Fibroblast of villous mesenchyme (primary cell): ENCODE measurements around the gene ALPK1. TPM values are rescaled to one million over a fixed set of nuclear protein-coding genes. Genes with fewer than 3 reads are reported as not detected.
A peak's percentile ranks its signal among the peaks of the same experiment; 100 is the strongest.

Source experiments
- DNase-seq: peaks from one replicate; pipeline ENCODE4 v3.0.0-alpha.2; 2010; ENCODE audit warnings: low read depth
- H3K4me3 ChIP-seq: 2 replicates; pipeline ENCODE4 v1.5.1; 2011; ENCODE audit warnings: low read depth, mild to moderate bottlenecking, low read length
- CTCF ChIP-seq: IDR thresholded peaks from 2 replicates; pipeline ENCODE4 v1.5.1; 2012; ENCODE audit warnings: low read depth, mild to moderate bottlenecking, low read length; ENCODE audit not compliant: insufficient read depth
- total RNA-seq: library from RNA; depleted of rRNA; stranded (reverse); fragments of >200 nt; gene quantifications from 2 replicates; pipeline ENCODE4 v1.2.3, GENCODE V29; 2012

The ALPK1 gene
- total RNA-seq, 1 donor: 25.5 TPM

GRCh38 chr4:112418092-112418491, 120.9 kb downstream of the ALPK1 start:
- no peak overlapping the region for H3K4me3 ChIP-seq
- TF ChIP-seq CTCF: peak; percentile 4
- no peak for DNase-seq

GRCh38 chr4:112421911-112422310, 124.7 kb downstream of the ALPK1 start:
- DNase-seq: no peak
- no peak for TF ChIP-seq CTCF
- no peak overlapping the region for H3K4me3 ChIP-seq

GRCh38 chr4:112422644-112423043, 125.5 kb downstream of the ALPK1 start:
- H3K4me3 ChIP-seq: no peak overlapping the region
- DNase-seq: no peak
- TF ChIP-seq CTCF: no peak

GRCh38 chr4:112423591-112423990, 126.4 kb downstream of the ALPK1 start:
- H3K4me3 ChIP-seq: no peak overlapping the region

GRCh38 chr4:112425823-112426222, 128.7 kb downstream of the ALPK1 start:
- no peak for TF ChIP-seq CTCF
- H3K4me3 ChIP-seq: no peak overlapping the region
- DNase-seq: no peak

More at GRCh38 chr4:112423591-112423990, 126.4 kb downstream of the ALPK1 start:
- DNase-seq: no peak
- no peak for TF ChIP-seq CTCF

- no peak for DNase-seq
- no peak overlapping the region for H3K4me3 ChIP-seq
- TF ChIP-seq CTCF: no peak
Observed at GRCh38 chr4:112426416-112426815, 129.2 kb downstream of the ALPK1 start.

GRCh38 chr4:112431158-112431557, 134.0 kb downstream of the ALPK1 start:
- DNase-seq: no peak

More at GRCh38 chr4:112431158-112431557, 134.0 kb downstream of the ALPK1 start:
- no peak overlapping the region for H3K4me3 ChIP-seq
- no peak for TF ChIP-seq CTCF
